Neural progenitor cell (in vitro differentiated cells): ENCODE results near the gene DOCK4. TPM values are rescaled to one million over a fixed set of nuclear protein-coding genes. Genes with fewer than 3 reads are reported as not detected.
"Not testable (repeated sequence)": the region's sequence is repeated elsewhere in the genome, so short reads cannot be mapped to it uniquely, and the experiment has no call there.

Experiments used
- DNase-seq: peaks from one replicate; pipeline ENCODE4 v3.0.0-alpha.2; 2016; ENCODE audit warnings: low spot score
- H2AFZ ChIP-seq: fragments of 200-600 bp; sonication (generic); replicated peaks from 2 replicates; pipeline ENCODE4 v1.6.1; 2016; ENCODE audit warnings: antibody characterized with exemption
- H3F3A ChIP-seq: fragments of 200-600 bp; sonication (generic); 2 replicates; pipeline ENCODE4 v1.6.1; 2016; ENCODE audit warnings: antibody characterized with exemption, low read depth
- H3K27ac ChIP-seq: fragments of 200-600 bp; sonication (generic); 2 replicates; pipeline ENCODE4 v1.5.1; 2016; ENCODE audit warnings: mild to moderate bottlenecking
- H3K27me3 ChIP-seq: fragments of 200-600 bp; sonication (generic); 2 replicates; pipeline ENCODE4 v1.6.1; 2016; ENCODE audit warnings: mild to moderate bottlenecking, moderate library complexity
- H3K36me3 ChIP-seq: fragments of 200-600 bp; sonication (generic); 2 replicates; pipeline ENCODE4 v1.5.1; 2016
- H3K4me1 ChIP-seq: fragments of 200-600 bp; sonication (generic); 2 replicates; pipeline ENCODE4 v1.6.1; 2016; ENCODE audit warnings: mixed run types
- H3K4me2 ChIP-seq: fragments of 200-600 bp; sonication (generic); 2 replicates; pipeline ENCODE4 v1.6.1; 2016
- H3K4me3 ChIP-seq: fragments of 200-600 bp; sonication (generic); 2 replicates; pipeline ENCODE4 v1.5.1; 2016
- H3K79me2 ChIP-seq: fragments of 200-600 bp; sonication (generic); 2 replicates; pipeline ENCODE4 v1.6.1; 2016; ENCODE audit warnings: low read depth
- H3K9ac ChIP-seq: fragments of 200-600 bp; sonication (generic); 2 replicates; pipeline ENCODE4 v1.6.1; 2016
- H3K9me3 ChIP-seq: fragments of 200-600 bp; sonication (generic); 2 replicates; pipeline ENCODE4 v1.5.1; 2016; ENCODE audit warnings: low read depth
- H4K20me1 ChIP-seq: fragments of 200-600 bp; sonication (generic); 2 replicates; pipeline ENCODE4 v1.6.1; 2016; ENCODE audit warnings: low read depth
- H3K27ac Mint-ChIP-seq: 3 replicates; pipeline ENCODE4 v1.8.0; 2021; ENCODE audit warnings: mixed read lengths
- H3K27me3 Mint-ChIP-seq: 2 replicates; pipeline ENCODE4 v1.8.0; 2022; ENCODE audit warnings: low read depth, mild to moderate bottlenecking, inconsistent platforms, moderate library complexity, mixed read lengths; ENCODE audit not compliant: insufficient read depth
- H3K36me3 Mint-ChIP-seq: 3 replicates; pipeline ENCODE4 v1.8.0; 2021; ENCODE audit warnings: mixed read lengths
- H3K4me1 Mint-ChIP-seq: 3 replicates; pipeline ENCODE4 v1.8.0; 2021; ENCODE audit warnings: mixed read lengths
- H3K4me3 Mint-ChIP-seq: 3 replicates; pipeline ENCODE4 v1.8.0; 2021; ENCODE audit warnings: mild to moderate bottlenecking, moderate library complexity, mixed read lengths
- H3K9me3 Mint-ChIP-seq: 3 replicates; pipeline ENCODE4 v1.8.0; 2020; ENCODE audit warnings: mixed read lengths
- EZH2 ChIP-seq: fragments of 200-600 bp; sonication (generic); IDR thresholded peaks from 2 replicates; pipeline ENCODE4 v1.6.1; 2017; ENCODE audit warnings: antibody characterized with exemption, mild to moderate bottlenecking, moderate library complexity
- EZH2phosphoT487 ChIP-seq: fragments of 200-600 bp; sonication (generic); IDR thresholded peaks from 2 replicates; pipeline ENCODE4 v1.6.1; 2017; ENCODE audit warnings: antibody characterized with exemption
- total RNA-seq: library from RNA; depleted of rRNA; stranded (reverse); fragments of >200 nt; gene quantifications from 2 replicates; pipeline ENCODE4 v1.2.3, GENCODE V29; 2015; ENCODE audit warnings: low replicate concordance
- TF ChIP-seq, protein P1 (sequence below): fragments of 200-600 bp; sonication (generic); IDR thresholded peaks from 2 replicates; pipeline ENCODE4 v1.5.1; 2017; ENCODE audit warnings: antibody characterized with exemption, mild to moderate bottlenecking

DOCK4 gene
- total RNA-seq, 1 donor from 2014 or later: 11.4 TPM

DNA sequence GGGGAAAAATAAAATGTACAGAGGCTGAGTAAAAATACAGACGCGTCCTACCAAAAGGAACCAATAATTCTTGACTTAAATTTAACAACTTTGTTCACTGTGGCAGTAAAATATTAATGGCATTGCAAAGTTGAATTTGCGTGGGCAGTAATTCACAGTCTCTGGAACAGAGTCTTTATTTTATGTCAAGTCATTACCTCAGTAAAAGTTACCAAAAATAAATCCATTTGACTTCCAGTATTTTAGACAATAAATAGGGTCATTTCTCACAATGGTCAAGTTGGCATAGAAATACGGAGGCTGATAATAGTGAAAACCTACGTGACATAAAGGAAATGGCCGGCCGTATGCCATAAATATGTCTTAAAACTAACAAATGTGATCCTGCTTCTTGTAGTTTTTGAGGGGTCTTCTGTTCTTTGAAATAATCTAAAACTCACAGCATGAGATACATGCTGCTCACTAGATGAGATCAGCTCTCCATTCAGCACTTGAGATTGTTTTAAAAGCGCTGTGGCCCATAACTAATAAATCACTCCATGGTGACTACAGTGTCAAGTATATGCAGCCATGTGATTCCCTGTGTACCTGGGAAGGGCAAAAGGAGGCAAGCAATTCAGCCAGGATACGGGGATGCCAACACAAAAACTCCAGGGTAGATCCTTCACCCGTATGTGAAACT, 75.3 kb downstream of the DOCK4 start:
- no peak overlapping the region for H3K4me3 ChIP-seq
- no peak overlapping the region for H3K9ac ChIP-seq
- no peaks in the 10 kb centered on the region for H3K27me3 Mint-ChIP-seq
- no peaks in the 10 kb centered on the region for H3K27me3 ChIP-seq
- no peak overlapping the region for H3K27ac ChIP-seq
- DNase-seq: no peak
- H3K4me1 ChIP-seq: peaks cover 33% of the 10 kb centered on the region
- no peak overlapping the region for H2AFZ ChIP-seq
- peaks cover 41% of the 10 kb centered on the region for H3K4me1 Mint-ChIP-seq
- H3K4me2 ChIP-seq: no peak overlapping the region
- no peak overlapping the region for H3K27ac Mint-ChIP-seq
- peaks cover 20% of the 10 kb centered on the region for H4K20me1 ChIP-seq
- no peaks in the 10 kb centered on the region for H3K9me3 ChIP-seq
- H3K36me3 Mint-ChIP-seq: peaks cover 2% of the 10 kb centered on the region
- no peak overlapping the region for H3K4me3 Mint-ChIP-seq
- H3F3A ChIP-seq: peaks cover 14% of the 10 kb centered on the region
- TF ChIP-seq EZH2 (no peak), EZH2phosphoT487 (no peak)
- TF ChIP-seq, protein P1, sequence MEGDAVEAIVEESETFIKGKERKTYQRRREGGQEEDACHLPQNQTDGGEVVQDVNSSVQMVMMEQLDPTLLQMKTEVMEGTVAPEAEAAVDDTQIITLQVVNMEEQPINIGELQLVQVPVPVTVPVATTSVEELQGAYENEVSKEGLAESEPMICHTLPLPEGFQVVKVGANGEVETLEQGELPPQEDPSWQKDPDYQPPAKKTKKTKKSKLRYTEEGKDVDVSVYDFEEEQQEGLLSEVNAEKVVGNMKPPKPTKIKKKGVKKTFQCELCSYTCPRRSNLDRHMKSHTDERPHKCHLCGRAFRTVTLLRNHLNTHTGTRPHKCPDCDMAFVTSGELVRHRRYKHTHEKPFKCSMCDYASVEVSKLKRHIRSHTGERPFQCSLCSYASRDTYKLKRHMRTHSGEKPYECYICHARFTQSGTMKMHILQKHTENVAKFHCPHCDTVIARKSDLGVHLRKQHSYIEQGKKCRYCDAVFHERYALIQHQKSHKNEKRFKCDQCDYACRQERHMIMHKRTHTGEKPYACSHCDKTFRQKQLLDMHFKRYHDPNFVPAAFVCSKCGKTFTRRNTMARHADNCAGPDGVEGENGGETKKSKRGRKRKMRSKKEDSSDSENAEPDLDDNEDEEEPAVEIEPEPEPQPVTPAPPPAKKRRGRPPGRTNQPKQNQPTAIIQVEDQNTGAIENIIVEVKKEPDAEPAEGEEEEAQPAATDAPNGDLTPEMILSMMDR: no peak
- no peaks in the 10 kb centered on the region for H3K36me3 ChIP-seq
- H3K9me3 Mint-ChIP-seq: peaks cover 3% of the 10 kb centered on the region
- H3K79me2 ChIP-seq: peaks cover 4% of the 10 kb centered on the region

- Histone ChIP-seq H3K4me1 (peaks cover 33% of the 10 kb centered on the region), H3K79me2 (peaks cover 4% of the 10 kb centered on the region), H3K9me3 (no peaks in the 10 kb centered on the region), H3K27me3 (no peaks in the 10 kb centered on the region), H3K27ac (no peak overlapping the region), H2AFZ (no peak overlapping the region), H3K36me3 (no peaks in the 10 kb centered on the region), H3K9ac (no peak overlapping the region), H3K4me2 (no peak overlapping the region), H3F3A (peaks cover 14% of the 10 kb centered on the region), H4K20me1 (peaks cover 20% of the 10 kb centered on the region), H3K4me3 (no peak overlapping the region)
- no peak for DNase-seq
- Mint-ChIP-seq H3K4me3 (no peak overlapping the region), H3K27ac (no peak overlapping the region), H3K36me3 (peaks cover 2% of the 10 kb centered on the region), H3K4me1 (peaks cover 35% of the 10 kb centered on the region), H3K27me3 (no peaks in the 10 kb centered on the region), H3K9me3 (peaks cover 3% of the 10 kb centered on the region)
- TF ChIP-seq, protein P1: no peak
- TF ChIP-seq EZH2phosphoT487: no peak
- no peak for TF ChIP-seq EZH2
Observed at GRCh38 chr7:112129655-112130323, 76.4 kb downstream of the DOCK4 start.

GRCh38 chr7:112128461-112129425, 77.5 kb downstream of the DOCK4 start:
- not testable (repeated sequence) for H3K9me3 ChIP-seq, H3K4me3 Mint-ChIP-seq, H3K36me3 Mint-ChIP-seq, H3K9me3 Mint-ChIP-seq, H3K27me3 ChIP-seq, H3K79me2 ChIP-seq, H2AFZ ChIP-seq, H3K27me3 Mint-ChIP-seq, H3K9ac ChIP-seq, H3K27ac Mint-ChIP-seq, H3K4me3 ChIP-seq, H3K36me3 ChIP-seq, H3K27ac ChIP-seq
- Histone ChIP-seq H4K20me1 (peaks cover 20% of the 10 kb centered on the region), H3K4me2 (peak overlapping the region; percentile 10), H3K4me1 (peaks cover 33% of the 10 kb centered on the region), H3F3A (peaks cover 14% of the 10 kb centered on the region)
- DNase-seq: peak; percentile 41
- H3K4me1 Mint-ChIP-seq: peaks cover 35% of the 10 kb centered on the region

DNA sequence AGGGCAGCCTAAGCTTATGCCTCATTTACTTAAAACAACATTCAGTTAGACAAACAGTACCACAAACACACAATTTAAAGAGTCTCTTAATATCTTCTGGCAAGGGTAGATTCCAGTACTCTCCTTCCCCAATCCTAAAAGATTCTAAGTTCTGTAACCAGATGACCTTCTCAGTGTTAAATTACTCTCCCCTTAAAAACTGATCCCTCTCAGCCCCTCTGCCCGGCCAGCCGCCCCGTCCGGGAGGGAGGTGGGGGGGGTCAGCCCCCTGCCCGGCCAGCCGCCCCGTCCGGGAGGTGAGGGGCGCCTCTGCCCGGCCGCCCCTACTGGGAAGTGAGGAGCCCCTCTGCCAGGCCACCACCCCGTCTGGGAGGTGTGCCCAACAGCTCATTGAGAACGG, 78.2 kb downstream of the DOCK4 start:
- not testable (repeated sequence) for H3K27me3 ChIP-seq, H3K4me3 ChIP-seq, H3K9me3 Mint-ChIP-seq, H3K9ac ChIP-seq, H3K36me3 Mint-ChIP-seq, H3K27ac ChIP-seq, H3K27me3 Mint-ChIP-seq, H3K4me3 Mint-ChIP-seq, H2AFZ ChIP-seq, H3K9me3 ChIP-seq, H3K4me2 ChIP-seq, DNase-seq, H3K79me2 ChIP-seq, H3K36me3 ChIP-seq
- peaks cover 20% of the 10 kb centered on the region for H4K20me1 ChIP-seq
- H3K27ac Mint-ChIP-seq: peak overlapping the region; percentile 42
- H3F3A ChIP-seq: peaks cover 14% of the 10 kb centered on the region
- peaks cover 35% of the 10 kb centered on the region for H3K4me1 Mint-ChIP-seq
- H3K4me1 ChIP-seq: peaks cover 34% of the 10 kb centered on the region
